Cardiac septum (tissue), 1 donor: ENCODE results near the gene MRPL42. TPM values are rescaled to one million over a fixed set of nuclear protein-coding genes. Genes with fewer than 3 reads are reported as not detected.

Experiments used
- DNase-seq: peaks from one replicate; pipeline ENCODE4 v3.0.0-alpha.2; 2020; ENCODE audit warnings: low spot score
- intact Hi-C: fragments of 100-400 bp; cut with DNase I; formaldehyde crosslinking; loops from one replicate; pipeline ENCODE4 v1.14.0; 2022
- total RNA-seq: library from RNA; stranded (reverse); fragmentation: NEBNext Ultra II Directional; extraction: Animal tissue kit (Norgen Biotek cat#: 25700); gene quantifications from one replicate; pipeline ENCODE4 v1.2.1, GENCODE V29; 2021
- donor health status: DM: no; HTN: no; CAD: no.

MRPL42 gene
- total RNA-seq, 1 donor from 2014 or later: 43.9 TPM

DNA sequence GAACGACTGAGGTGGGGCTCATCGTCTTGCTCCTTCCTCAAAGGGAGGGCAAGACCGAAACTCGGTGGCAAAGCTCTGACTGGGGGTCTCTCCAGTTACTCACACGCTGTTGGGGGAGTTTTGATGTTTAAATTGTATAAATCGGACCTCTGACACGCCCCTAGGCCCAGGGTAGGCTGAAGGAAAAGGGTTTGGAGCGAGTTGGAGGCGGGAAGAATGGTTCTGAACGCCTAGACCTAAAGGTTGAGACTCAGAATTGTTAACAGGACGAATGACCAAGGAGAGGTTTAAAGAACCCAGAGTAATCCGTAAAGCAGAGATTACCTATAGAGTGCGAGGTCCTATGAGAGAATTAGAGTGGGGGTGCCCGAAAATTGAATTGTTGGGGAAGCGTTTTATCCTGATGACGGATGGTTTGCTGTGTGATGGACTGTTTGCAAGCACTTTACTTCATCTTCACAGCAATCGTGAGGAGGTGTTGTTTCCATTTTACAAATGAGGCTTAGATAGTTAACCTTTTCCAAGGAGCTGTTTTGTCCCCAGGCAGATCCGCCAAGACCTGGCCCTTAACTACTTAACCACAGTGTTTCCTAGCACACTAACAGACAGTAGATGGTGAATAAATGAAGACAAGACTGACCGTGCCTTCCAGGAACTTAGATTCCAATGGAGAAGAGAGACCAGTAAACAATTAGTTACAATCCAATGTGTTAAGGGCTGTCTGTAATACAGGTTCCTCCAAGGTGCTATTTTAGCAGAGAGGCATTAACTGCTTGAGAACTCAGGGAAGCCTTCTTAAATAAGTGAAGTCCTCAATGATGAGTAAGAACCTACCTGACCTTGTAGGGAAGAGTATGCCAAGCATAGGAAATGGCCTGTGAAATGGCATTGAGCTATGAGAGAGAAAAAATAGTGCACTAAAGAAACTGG lies 24.6 kb upstream of the MRPL42 start:
- no peak for DNase-seq
- intact Hi-C loops: no loop called here

DNA sequence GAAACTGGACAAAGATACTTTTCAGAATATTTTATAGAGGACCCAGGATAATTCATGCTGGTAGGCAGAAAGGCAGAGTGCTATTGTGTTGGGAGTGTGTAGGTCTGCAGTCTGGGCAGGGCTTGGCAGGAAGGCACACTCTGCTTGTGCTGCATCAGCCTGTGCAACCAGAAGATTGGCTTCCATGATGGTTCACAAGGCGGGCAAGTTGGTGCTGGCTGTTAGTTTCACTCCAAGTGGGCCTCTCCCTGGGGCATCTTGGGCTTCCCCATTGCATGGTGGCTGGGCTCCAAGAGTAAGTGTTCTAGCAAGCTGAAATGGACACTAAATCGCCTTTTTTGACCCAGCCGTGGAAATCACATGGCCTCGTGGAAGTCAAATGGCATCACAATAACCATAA lies 23.7 kb upstream of the MRPL42 start:
- no peak for DNase-seq
- intact Hi-C loops: no loop called here

DNA sequence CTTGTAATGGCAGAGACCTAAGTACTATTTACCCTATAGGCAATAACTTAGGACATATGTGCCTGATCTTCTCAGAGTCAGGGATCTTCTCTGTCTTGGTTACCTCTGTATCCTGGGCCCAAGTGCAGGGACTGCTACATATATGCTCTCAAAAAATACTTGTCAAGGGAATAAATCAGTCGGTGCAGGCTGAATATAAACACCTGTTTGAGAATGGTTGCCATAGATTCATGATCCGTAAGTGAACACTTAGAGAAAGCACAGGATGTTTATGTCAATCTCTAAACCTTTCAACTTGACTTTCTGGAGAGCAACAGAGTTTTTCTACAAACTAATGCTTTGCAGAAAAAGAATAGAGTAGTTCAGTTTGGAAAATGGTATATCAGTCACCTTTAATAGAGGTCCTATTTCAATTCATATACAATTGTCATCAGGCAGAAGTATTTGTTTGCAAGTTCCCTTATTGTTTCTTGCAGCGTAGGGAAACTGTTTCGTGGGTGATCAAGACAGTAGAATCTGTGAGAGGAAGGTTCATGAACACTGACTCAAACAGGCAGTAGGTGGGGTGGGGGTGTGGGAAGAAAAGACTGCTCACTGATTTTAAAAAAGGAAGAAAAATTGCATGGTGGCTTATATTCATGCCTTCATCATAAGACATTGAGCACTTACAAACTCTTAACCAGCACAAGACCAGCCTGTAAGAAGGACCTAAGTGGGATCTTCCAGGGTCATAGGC lies 19.6 kb upstream of the MRPL42 start:
- DNase-seq: no peak
- intact Hi-C loops: no loop called here

DNA sequence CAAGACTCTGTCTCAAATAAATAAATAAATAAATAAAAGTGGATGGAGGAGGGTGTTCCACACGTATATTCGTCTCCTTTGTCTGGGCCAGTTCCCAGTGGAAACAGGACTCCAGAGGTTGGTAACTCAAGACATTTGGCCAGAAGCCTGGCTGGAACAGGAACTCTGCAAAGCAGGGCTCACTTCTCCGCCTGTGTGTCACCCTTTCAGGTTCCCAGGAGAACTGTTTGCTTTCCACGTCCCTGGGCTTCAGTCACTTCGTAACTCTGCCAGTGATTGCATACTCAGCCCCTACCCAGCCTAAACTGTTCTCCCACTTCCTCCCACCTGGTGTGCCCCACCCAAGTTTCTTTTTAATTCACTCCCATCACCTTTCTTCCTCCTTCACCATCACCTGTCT lies 18.5 kb upstream of the MRPL42 start:
- DNase-seq: no peak
- intact Hi-C loops: no loop called here

DNA sequence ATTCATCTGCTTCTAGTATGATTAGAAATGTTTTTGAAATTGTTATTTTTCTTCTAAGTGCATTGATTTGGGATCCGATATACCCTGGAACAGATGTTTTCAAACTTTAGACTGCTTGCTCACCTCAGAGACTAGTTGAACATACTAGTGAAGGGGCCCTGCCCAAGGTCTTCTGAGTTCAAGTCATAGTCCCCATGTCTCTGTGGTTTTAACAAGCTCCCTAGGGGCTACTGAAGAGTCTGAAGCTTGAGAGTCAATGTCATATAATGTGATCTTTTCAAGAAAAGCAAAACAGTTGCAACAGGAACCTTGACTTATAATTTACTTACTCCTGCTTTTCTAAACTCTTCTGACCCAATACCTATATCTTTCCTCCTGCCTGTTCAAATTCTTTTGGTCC lies 18.0 kb upstream of the MRPL42 start:
- DNase-seq: no peak
- intact Hi-C loops: no loop called here

DNA sequence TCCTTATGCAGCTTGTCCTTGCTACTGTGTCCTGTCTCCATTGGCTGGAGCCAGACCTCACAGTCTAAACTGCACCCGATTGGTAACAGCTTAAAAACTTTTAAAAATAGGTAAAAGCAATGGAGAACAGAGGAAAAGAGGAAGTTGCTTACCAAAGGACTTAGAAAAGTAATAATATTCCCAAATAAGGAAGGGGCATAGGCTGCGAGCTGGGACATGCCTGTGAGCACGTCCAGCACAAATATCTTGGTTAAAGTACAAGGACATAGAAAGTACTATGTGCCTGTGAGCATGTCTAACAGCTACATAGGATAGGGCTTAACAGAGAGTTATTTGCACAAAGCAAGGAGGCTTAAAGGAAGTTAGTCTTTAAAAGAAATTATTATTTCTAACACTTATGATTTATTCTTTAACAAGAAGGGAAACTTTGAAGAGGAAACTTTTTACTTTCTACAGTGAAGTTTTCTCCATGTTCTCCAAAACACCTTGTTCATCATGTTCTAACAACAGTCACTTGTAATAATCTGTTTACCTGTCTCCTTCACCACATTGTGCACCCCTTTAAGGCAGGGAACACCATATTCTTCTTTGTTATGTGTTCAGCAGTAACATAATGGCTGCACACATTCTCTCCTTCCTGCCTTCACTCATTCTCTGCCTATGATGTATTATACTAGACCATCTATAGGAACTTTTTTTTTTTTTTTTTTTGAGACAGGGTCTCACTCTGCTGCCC lies 15.7 kb upstream of the MRPL42 start:
- intact Hi-C loops: no loop called here
- no peak for DNase-seq

DNA sequence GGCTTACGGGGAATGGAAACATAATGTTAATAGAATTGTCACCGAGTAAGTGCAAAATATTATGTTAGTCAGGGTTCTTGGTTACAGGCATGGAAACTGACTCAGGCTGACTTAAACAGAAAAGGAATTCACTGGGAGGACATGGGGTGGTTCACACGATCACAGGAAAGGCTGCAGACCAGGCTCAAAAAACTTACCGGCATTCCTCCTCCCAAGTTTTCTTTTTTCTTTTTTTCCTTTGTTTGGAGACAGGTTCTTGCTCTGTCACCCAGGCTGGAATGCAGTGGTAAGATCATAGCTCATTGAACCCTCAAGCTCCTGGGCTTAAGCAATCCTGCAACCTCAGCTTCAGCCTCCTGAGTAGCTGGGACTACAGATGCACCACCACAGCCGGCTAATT lies 13.7 kb upstream of the MRPL42 start:
- DNase-seq: no peak
- intact Hi-C loops: no loop called here

DNA sequence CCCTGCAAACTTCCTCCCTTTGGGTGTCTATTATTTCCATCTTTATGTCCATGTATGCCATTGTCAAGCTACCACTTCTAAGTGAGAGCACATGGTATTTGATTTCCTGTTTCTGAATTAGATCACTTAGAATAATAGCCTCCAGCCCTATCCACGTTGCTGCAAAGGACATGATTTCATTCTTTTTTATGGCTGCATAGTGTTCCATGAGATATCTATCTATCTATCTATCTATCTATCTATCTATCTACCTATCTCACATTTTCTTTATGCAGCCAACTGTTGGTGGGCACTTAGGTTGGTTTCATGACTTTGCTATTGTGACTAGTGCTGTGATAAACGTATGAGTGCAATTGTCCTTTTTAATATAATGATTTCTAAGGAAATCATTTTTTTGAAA lies 11.2 kb upstream of the MRPL42 start:
- intact Hi-C loops: no loop called here
- DNase-seq: no peak

DNA sequence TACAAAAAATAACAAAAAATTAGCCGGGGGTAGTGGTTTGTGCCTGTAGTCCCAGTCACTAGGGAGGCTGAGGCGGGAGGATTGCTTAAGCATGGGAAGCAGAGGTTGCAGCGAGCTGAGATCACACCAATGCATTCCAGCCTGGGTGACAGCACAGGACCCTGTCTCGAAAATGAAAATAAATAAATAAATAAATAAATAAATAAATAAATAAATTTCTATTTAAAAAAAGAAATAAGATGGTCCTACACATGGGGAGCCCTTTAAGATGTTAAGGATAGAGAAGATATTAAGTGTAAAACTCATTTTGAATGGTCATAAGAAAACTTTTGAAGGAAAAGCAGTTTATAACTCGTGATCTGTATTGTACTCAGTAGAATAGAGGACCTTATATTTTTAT lies 8.2 kb upstream of the MRPL42 start:
- intact Hi-C loops: no loop called here
- DNase-seq: no peak

DNA sequence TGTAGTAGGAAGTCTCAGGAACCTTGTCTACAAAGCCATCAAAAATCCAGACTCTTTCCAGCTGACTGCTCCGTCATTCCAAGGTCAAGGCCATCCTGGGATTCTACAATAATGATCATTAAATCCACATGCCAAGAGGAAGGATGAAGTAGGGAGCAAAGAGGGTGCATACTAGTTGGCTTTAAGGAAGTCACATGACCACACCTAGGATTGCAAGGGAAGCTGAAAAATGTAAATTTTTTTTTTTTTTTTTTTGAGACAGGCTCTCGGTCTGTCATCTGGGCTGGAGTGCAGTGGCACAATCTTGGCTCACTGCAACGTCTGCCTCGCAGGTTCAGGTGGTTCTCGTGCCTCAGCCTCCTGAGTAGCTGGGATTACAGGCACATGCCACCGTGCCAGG lies 7.3 kb upstream of the MRPL42 start:
- no peak for DNase-seq
- intact Hi-C loops: no loop called here

DNA sequence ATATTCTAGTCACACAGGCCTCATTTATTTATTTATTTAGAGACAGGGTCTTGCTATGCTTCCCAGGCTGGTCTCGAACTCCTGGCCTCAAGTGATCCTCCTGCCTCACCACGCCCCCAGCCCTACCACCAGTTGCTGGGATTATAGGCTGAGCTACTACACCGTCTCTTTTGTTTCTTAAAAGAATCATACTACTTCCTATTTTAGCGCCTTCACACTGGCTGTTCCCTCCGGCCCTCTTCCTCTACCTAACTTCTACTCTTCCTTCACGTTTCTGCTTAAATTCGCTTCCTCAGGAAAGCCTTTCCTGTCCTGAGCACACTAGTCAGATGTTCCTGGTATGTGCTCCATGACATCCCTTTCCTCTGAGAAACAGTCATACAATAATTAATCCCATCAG lies 6.4 kb upstream of the MRPL42 start:
- intact Hi-C loops: no loop called here
- no peak for DNase-seq

DNA sequence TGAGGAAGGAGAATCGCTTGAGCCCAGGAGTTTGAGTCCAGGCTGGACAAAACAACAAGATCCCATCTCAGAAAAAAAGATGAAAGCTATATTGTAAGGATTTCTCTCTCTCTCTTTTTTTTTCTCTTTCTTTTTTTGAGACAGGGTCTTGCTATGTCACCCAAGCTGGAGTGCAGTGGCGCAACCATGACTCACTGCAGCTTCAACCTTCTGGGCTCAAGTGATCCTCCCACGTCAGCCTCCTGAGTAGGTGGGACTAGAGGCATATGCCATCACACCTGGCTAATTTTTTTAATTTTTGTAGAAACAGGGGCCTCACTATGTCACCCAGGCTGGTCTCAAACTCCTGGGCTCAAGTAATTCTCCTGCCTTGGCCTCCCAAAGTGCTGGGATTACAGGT lies 5.8 kb upstream of the MRPL42 start:
- no peak for DNase-seq
- intact Hi-C loops: no loop called here

DNA sequence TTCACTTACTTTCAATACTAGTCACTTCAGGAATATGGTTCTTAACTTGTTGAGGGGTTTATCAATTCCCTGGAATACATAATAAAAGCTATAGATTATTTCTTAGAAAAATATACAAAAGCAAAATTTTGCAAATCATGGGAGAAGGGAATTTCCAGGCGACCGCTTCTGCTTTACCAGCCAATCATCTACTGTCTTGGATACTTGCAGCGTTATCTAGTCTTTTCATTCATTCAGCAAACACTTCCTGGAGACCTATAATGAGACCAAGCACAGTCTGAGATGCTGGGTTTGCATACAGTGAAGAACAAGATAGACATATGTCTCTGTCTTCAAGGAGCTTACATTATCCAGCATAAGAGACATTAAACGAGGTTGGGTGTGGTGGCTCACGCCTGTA lies 1.5 kb upstream of the MRPL42 start:
- DNase-seq: no peak
- intact Hi-C loops: no loop called here

DNA sequence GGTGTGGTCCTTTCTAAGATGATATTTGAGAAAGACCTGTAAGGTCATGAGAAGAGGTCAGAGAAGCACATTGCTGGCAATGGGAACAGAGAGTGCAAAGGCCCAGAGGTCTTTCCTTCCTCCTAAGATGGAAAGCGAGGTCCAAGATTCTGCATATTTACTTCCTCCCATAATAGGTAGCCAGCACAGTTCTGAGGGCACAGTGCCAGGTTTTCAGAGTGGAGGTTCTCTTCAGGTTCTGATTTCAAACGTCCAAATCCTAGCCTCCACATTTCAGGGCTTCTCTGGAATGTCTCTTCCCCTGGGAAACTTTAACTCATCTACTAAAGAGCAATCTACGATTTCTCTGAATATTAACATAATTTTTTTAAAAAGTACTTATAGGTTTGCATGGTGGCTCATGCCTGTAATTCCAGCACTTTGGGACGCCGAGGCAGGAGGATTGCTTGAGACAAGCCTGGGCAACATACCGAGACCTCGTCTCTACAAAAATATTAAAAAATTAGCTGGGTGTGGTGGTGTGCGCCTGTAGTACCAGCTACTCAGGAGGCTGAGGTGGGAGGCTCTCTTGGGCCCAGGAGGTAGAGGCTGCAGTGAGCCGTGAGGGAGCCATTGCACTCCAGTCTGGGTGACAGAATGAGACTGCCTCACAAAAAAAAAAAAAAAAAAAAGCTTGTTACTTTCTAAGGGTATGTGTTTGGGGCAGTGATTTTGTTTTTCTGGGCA lies 526 bp upstream of the MRPL42 start:
- intact Hi-C loops: no loop called here

DNA sequence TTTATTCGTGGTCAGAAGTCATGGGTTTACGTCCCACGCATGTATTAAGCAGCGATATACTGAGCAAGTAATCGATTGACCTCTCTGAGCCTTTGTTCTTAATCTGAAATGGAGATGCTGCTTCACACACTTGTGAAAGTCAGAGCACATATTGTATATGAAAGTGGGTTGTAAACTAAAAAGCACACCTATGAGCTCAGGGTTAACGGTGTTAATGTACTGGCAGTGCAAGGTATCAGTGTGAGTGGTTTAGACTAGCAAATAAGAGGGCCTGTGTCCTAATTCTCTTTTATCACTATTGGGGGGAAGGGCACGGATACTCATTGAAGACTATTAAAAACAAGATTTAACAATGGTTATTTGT lies 676 bp downstream of the MRPL42 start:
- no peak for DNase-seq
- intact Hi-C loops: no loop called here

More for the DNA sequence above, 526 bp upstream of the MRPL42 start:
- no peak for DNase-seq

DNA sequence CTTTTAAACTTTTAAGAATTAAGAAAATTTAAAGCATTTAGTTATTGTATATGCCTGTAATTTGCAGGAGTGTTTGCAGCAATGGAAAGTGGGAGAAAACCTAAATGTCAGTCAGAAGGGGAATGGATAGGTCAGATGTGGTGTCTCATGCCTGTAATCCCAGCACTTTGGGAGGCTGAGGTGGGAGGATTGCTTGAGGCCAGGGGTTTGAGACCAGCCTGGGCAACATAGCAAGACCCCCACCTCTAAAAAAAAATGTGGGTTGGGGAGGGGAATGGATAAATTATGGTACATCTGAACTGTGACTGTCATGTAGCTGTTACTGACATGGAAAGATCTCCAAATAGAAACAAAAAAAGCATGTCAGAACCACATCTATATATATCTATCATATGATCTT lies 2.1 kb downstream of the MRPL42 start:
- DNase-seq: no peak
- intact Hi-C loops: no loop called here

DNA sequence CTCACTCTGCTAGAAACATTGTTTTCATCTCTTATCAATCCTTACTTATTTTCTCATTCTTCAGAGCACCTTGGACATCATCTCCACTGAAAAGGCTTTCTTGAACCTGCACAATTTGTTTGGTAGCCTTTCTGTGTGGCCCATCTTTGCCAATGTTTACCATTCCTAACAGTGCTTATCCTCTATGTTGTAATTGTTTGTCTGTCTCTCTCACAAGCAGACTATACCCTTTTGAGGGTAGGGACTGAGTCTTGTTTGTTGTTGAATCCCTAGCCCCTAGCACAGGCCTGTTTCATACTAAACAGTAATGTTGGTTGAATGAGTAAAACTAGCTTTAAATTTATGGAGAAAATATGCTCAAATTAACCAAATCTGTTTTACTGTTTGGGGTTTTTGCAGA lies 9.2 kb downstream of the MRPL42 start:
- intact Hi-C loops: no loop called here
- DNase-seq: no peak

DNA sequence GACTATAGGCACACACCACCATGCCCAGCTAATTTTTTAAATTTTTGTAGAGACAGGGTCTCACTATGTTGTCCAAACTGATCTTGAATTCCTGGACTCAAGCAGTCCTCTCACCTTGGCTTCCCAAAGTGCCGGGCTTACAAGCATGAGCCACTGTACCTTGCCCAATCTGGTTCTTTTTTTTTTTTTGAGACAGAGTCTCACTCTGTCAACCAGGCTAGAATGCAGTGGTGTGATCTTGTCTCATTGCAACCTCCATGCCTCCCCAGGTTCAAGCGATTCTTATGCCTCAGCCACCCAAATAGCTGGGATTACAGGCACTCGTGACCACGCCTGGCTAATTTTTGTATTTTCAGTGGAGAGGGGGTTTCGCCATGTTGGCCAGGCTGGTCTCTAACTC lies 15.4 kb downstream of the MRPL42 start:
- DNase-seq: no peak
- intact Hi-C loops: no loop called here

DNA sequence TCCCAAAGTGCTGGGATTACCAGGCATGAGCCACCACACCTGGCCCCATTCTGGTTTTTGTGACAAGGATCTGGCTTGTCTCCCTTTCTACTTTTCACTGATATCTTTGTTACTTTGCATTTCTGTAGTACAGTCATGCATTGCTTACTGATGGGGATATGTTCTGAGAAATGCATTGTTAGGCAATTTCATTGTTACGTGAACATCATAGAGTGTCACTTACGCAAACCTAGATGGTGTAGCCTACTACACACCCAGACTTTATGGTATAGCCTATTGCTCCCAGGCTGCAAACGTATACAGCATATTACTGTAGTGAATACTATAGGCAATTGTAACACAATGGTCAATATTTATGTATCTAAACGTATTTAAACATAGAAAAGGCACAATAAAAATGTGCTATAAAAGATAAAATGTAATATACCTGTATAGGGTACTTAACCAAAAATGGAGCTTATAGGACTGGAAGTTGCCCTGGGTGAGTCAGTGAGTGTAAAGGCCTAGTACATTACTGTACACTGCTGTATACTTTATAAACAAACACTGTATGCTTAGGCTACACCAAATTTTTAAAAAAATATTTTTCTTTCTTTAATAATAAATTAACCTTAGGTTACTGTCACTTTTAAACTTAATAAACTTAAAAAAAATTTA lies 16.0 kb downstream of the MRPL42 start:
- intact Hi-C loops: no loop called here
- DNase-seq: no peak
